Measurements from ENCODE around the gene GRAMD1B. TPM values are rescaled to one million over a fixed set of nuclear protein-coding genes. Genes with fewer than 3 reads are reported as not detected.

GRAMD1B gene
- total RNA-seq = 0.26 and 1.4 TPM in 2 replicates

DNA sequence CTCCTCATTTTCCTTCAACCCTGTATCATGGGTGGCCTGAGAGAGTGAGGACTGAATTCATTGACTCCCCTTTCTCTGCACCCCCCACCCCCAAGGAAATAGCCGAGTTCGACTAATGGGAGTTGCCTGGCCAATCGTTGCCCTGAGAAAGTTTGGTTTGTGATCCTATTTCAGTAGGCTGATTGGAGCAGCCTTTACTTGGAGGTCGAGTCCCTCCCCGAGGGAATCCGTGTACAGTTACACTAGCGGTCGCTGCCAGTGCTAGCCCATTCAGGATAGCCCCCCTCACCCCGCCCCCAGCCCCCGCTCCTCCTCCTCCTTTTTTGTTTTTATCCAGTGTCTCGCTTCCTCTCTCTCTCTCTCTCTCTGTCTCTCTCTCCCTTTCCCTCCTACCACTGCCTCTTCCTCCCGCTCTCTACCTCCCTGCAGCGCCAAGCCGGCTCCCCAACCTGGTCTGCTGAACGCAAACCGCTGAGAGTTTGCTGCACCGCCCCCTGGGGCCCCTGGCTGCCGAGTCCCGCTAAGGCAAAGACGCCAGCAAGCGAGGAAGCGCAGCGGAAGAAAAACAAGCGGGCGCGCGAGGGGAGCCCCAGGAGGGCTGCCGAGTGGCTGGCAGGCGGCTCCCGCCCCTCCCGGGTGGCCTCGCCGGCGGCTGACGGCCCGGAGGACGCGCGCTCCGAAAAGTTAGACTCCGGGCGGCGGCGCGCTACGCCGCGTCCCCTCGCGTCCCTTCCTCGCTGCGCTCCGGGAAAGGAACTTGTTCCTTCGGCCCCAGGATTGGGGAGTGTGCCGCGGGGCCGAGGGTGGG is at the start of gene GRAMD1B:
Gene GRAMD1B, plus strand, starts transcription at position 357 of the 808 bp plus-strand sequence. CDS start 524 bp downstream, outside the sequence.
- peak; percentile 6 for DNase-seq (ENCODE audit: low read depth)
- peaks cover 9% of the 10 kb centered on the region for H3K27me3 ChIP-seq (ENCODE audit: control insufficient read depth, insufficient read depth, low read length)
- TF ChIP-seq, protein P1, sequence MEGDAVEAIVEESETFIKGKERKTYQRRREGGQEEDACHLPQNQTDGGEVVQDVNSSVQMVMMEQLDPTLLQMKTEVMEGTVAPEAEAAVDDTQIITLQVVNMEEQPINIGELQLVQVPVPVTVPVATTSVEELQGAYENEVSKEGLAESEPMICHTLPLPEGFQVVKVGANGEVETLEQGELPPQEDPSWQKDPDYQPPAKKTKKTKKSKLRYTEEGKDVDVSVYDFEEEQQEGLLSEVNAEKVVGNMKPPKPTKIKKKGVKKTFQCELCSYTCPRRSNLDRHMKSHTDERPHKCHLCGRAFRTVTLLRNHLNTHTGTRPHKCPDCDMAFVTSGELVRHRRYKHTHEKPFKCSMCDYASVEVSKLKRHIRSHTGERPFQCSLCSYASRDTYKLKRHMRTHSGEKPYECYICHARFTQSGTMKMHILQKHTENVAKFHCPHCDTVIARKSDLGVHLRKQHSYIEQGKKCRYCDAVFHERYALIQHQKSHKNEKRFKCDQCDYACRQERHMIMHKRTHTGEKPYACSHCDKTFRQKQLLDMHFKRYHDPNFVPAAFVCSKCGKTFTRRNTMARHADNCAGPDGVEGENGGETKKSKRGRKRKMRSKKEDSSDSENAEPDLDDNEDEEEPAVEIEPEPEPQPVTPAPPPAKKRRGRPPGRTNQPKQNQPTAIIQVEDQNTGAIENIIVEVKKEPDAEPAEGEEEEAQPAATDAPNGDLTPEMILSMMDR (IDR thresholded peaks at IDR 0.05; ENCODE audit: insufficient read depth, low read length, severe bottlenecking) = peak; percentile 15
- peak within 1 kb of the TSS; percentile 54 for H3K4me3 ChIP-seq (ENCODE audit: low read depth, low read length)
- no peak for FAIRE-seq
- no peaks in the 10 kb centered on the region for H3K36me3 ChIP-seq (ENCODE audit: control insufficient read depth, insufficient read depth, low read length)

DNA sequence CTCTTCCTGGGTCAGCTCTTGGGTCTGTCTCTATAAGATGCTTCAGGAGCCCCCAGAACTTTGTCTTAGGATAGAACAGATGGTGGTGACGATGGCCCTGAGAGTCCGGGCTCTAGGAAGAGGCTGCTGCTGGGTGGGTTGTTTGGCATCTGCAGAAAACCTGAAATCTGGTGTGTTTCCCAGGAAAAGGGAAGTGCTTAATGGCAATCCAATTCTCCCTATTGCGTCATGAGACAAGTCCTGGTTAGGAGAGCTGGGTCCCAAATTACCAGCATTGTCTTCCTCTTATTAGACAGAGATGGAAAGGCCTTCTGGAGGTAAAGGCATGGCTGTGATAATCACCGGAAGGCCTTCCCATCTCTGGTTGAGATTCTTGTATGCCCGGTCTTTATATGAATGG is 48.9 kb upstream of the GRAMD1B start:
- TF ChIP-seq, protein P1 (IDR thresholded peaks at IDR 0.05; ENCODE audit: insufficient read depth, low read length, severe bottlenecking) = no peak
- DNase-seq (ENCODE audit: low read depth) (no peak), FAIRE-seq (no peak)
- Histone ChIP-seq H3K27me3 (ENCODE audit: control insufficient read depth, insufficient read depth, low read length) (no peaks in the 10 kb centered on the region), H3K4me3 (ENCODE audit: low read depth, low read length) (no peak overlapping the region), H3K36me3 (ENCODE audit: control insufficient read depth, insufficient read depth, low read length) (no peaks in the 10 kb centered on the region)

DNA sequence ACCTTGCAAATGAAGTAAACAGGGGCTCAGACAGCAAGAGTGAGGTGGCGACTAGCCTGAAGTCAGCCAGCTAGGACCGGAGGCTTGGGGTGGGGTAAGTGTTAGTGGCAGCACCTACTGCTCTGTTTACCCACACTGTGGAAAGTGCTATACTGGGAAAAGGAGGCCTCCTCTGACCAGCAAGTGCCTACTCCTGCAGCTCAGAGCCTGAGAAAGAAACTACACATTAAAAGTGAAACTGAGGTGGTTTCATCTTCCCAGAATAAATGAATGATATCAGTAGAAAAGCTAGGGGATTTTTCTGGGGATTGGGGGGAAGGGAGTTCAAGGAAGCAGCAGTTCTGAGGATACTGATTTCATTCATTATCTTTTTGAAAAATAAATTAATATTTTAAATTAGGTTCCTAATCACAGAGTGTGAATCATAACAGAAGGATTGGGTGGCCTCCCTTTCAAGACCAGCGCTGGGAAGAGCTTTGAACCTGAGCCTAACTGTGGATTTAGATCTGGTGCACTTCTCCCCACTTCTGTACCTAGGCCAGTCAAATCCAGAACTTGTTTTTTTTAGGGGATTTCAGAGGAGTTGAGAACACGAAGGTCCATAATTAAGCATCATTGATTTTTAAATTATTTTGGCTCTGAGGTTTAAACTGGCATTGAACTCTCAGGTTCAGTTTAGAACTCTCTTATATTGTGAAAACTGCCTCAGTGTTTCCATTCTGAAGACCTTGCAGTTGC is 48.1 kb upstream of the GRAMD1B start:
- no peak for FAIRE-seq

DNA sequence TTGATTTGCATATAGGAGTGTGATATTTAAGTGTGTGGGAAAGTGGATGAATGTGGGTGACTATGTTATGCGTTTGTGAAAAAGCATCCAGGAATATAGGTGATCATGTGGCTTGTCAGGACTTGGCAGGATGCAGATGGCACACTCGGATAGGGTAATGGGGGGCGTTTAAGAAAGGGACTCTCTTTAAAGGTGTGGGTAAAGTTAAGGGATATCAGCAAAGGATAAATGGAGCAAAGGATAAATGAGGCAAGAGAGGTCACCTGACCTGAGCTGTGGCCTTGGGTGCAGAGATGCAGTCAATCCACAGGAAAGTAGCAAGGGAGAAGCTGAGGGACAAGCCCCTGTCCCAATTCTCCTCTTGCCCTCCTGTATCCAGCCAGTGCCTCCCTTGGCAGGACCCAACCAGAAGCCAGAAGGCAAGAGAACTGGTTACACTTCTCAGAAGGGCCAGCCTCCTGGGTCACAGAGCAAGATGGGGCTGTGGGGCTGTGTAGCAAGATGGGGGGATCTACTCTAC is 47.5 kb upstream of the GRAMD1B start:
- FAIRE-seq = no peak
- TF ChIP-seq, protein P1 (IDR thresholded peaks at IDR 0.05; ENCODE audit: insufficient read depth, low read length, severe bottlenecking) = no peak
- H3K36me3 ChIP-seq (ENCODE audit: control insufficient read depth, insufficient read depth, low read length) = no peaks in the 10 kb centered on the region

More for the DNA sequence above, 48.1 kb upstream of the GRAMD1B start:
- Histone ChIP-seq H3K27me3 (ENCODE audit: control insufficient read depth, insufficient read depth, low read length) (no peaks in the 10 kb centered on the region), H3K36me3 (ENCODE audit: control insufficient read depth, insufficient read depth, low read length) (no peaks in the 10 kb centered on the region), H3K4me3 (ENCODE audit: low read depth, low read length) (no peak overlapping the region)
- TF ChIP-seq, protein P1 (IDR thresholded peaks at IDR 0.05; ENCODE audit: insufficient read depth, low read length, severe bottlenecking) = no peak
- no peak for DNase-seq (ENCODE audit: low read depth)

DNA sequence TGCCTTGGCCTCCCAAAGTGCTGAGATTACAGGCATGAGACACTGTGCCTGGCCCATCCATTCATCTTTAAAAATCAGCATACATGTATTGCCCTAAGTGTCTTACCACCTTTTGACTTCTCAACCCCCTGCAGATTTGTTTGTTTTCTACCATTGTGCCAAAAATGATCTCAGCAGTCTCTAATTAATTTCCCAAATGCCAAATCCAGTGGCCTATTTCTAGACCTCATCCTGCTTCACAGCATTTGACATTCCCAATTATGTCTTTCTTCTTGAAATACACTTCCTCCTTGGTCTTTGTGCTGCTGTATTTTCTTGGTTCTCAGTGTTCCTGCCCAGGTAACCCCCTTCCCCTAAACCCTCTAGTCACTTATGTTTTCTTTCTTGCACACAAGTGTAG is 46.0 kb upstream of the GRAMD1B start:
- TF ChIP-seq, protein P1 (IDR thresholded peaks at IDR 0.05; ENCODE audit: insufficient read depth, low read length, severe bottlenecking) = no peak
- FAIRE-seq = no peak
- Histone ChIP-seq H3K36me3 (ENCODE audit: control insufficient read depth, insufficient read depth, low read length) (no peaks in the 10 kb centered on the region), H3K4me3 (ENCODE audit: low read depth, low read length) (no peak overlapping the region), H3K27me3 (ENCODE audit: control insufficient read depth, insufficient read depth, low read length) (no peaks in the 10 kb centered on the region)
- DNase-seq (ENCODE audit: low read depth) = no peak

More for the DNA sequence above, 47.5 kb upstream of the GRAMD1B start:
- no peak overlapping the region for H3K4me3 ChIP-seq (ENCODE audit: low read depth, low read length)
- DNase-seq (ENCODE audit: low read depth) = no peak
- no peaks in the 10 kb centered on the region for H3K27me3 ChIP-seq (ENCODE audit: control insufficient read depth, insufficient read depth, low read length)

Data from bronchial epithelial cell (primary cell).